GM12878 (cell line): ENCODE measurements around the gene CALR. TPM values are rescaled to one million over a fixed set of nuclear protein-coding genes. Genes with fewer than 3 reads are reported as not detected.
A peak's percentile ranks its signal among the peaks of the same experiment; 100 is the strongest.

ENCODE experiments used
- CEBPZ ChIP-seq: fragments of 150-350 bp; IDR thresholded peaks from 2 replicates; pipeline ENCODE4 v1.6.1; 2016; ENCODE audit warnings: low read depth, low read length
- CHD1 ChIP-seq: IDR thresholded peaks from 2 replicates; pipeline ENCODE4 v1.6.1; 2012; ENCODE audit warnings: low read depth, low read length, improper control_type of control experiment
- DPF2 ChIP-seq: fragments of 450-650 bp; IDR thresholded peaks from 2 replicates; pipeline ENCODE4 v1.6.1; 2017; ENCODE audit warnings: mild to moderate bottlenecking
- EP300 ChIP-seq, 2 experiments: fragments of 150-350 bp in 1 of 2; IDR thresholded peaks; 2 replicates each; pipeline ENCODE4 v1.6.1; 2011 to 2012; ENCODE audit warnings: low read depth in 2 of 2, low read length in 2 of 2, borderline replicate concordance in 1 of 2, improper control_type of control experiment in 1 of 2, inconsistent platforms in 1 of 2; ENCODE audit not compliant: control insufficient read depth in 1 of 2
- HCFC1 ChIP-seq: fragments of 150-350 bp; IDR thresholded peaks from 2 replicates; pipeline ENCODE4 v1.6.1; 2014; ENCODE audit warnings: low read length
- HDAC2 ChIP-seq: fragments of 200-600 bp; sonication (generic); IDR thresholded peaks from 2 replicates; pipeline ENCODE4 v1.6.1; 2017
- MYC ChIP-seq: IDR thresholded peaks from 2 replicates; pipeline ENCODE4 v1.6.1; 2011; ENCODE audit warnings: mild to moderate bottlenecking, low read length, moderate library complexity, inconsistent platforms; ENCODE audit not compliant: insufficient read depth, insufficient replicate concordance, insufficient read length, severe bottlenecking
- NR2F1 ChIP-seq: fragments of 450-650 bp; conservative IDR thresholded peaks from 2 replicates; pipeline ENCODE4 v1.6.1; 2017; ENCODE audit warnings: mild to moderate bottlenecking
- RCOR1 ChIP-seq: conservative IDR thresholded peaks from 2 replicates; pipeline ENCODE4 v1.6.1; 2012; ENCODE audit warnings: low read depth, low read length, improper control_type of control experiment
- SKIL ChIP-seq: fragments of 450-650 bp; IDR thresholded peaks from 2 replicates; pipeline ENCODE4 v1.6.1; 2017; ENCODE audit warnings: mild to moderate bottlenecking, low read depth, inconsistent platforms; ENCODE audit not compliant: poor library complexity, severe bottlenecking
- SMAD5 ChIP-seq: IDR thresholded peaks from 2 replicates; pipeline ENCODE4 v1.6.1; 2016; ENCODE audit warnings: antibody characterized with exemption, low read depth
- ZBED1 ChIP-seq: IDR thresholded peaks from 2 replicates; pipeline ENCODE4 v1.6.1; 2016; ENCODE audit warnings: borderline replicate concordance
- ZNF274 ChIP-seq: IDR thresholded peaks from one replicate; pipeline ENCODE4 v1.8.0; 2011; ENCODE audit not compliant: insufficient read length, insufficient read depth
- ZNF384 ChIP-seq: IDR thresholded peaks from 2 replicates; pipeline ENCODE4 v1.6.1; 2012; ENCODE audit warnings: low read depth, mild to moderate bottlenecking, low read length, improper control_type of control experiment, borderline replicate concordance
- polyA plus RNA-seq, 11 experiments: library from polyadenylated mRNA; depleted of rRNA in 4 of 11; unstranded in 6 of 11; stranded (reverse) in 5 of 11; fragments of >200 nt; fragmentation: Nextera tagmentation in 4 of 11; fragmentation: Illumina TruSeq in 1 of 11; extraction: Ambion mirVana in 4 of 11; extraction: Trizol in 1 of 11; gene quantifications; 1 replicate in 1 of 11; 2 replicates in 10 of 11; pipeline versions ENCODE4 v1.2.1 to v1.2.3, GENCODE V29; 2011 to 2016; ENCODE audit warnings: inconsistent platforms in 2 of 11, missing spikeins in 2 of 11, low read depth in 1 of 11
- total RNA-seq, 4 experiments: library from RNA; depleted of rRNA in 3 of 4; stranded (reverse); fragments of >200 nt in 3 of 4; fragmentation: Illumina TruSeq in 1 of 4; extraction: Trizol in 1 of 4; gene quantifications; 2 replicates each; pipeline versions ENCODE4 v1.2.1 to v1.2.3, GENCODE V29; 2013 to 2021
- TF ChIP-seq, protein P1 (sequence below): IDR thresholded peaks from 2 replicates; pipeline ENCODE4 v1.6.1; 2011; ENCODE audit warnings: borderline replicate concordance, low read depth, mild to moderate bottlenecking, moderate library complexity, low read length; ENCODE audit not compliant: insufficient read depth, poor library complexity, severe bottlenecking
- TF ChIP-seq, protein P2 (sequence below): fragments of 450-650 bp; IDR thresholded peaks from 2 replicates; pipeline ENCODE4 v1.6.1; 2017; ENCODE audit warnings: mild to moderate bottlenecking, moderate library complexity

The CALR gene
- total and polyA plus RNA-seq, 10 of the 15 experiments (the other 5 are each of a cell fraction or from before 2014, with no cell fraction given): 202 to 1,451 (median 749) TPM

GRCh38 chr19:12945479-12946091, 7.2 kb downstream of the CALR start, which contains the start of gene RAD23A (continued):
- TF ChIP-seq MYC: peak; percentile 76
- peak; percentile 83; the same call in 1 of the 2 replicates for TF ChIP-seq ZBED1
- 0 out of 2 replicates have a peak, but pooled peaks have one; percentile 82 for TF ChIP-seq RCOR1
- peak; percentile 82; the same call in 1 of the 2 replicates for TF ChIP-seq SMAD5
- peak; percentile 78 for TF ChIP-seq NR2F1
- no peak for TF ChIP-seq CEBPZ
- no peak for TF ChIP-seq ZNF274
- TF ChIP-seq EP300 (IDR thresholded peaks at IDR 0.05; ENCODE audit: borderline replicate concordance in 1 of 2, control insufficient read depth in 1 of 2, low read depth in 2 of 2, low read length in 2 of 2): peak; percentile 30 to 47; a peak in 2 of 4 replicates
- no peak for TF ChIP-seq ZNF384
- TF ChIP-seq, protein P1, sequence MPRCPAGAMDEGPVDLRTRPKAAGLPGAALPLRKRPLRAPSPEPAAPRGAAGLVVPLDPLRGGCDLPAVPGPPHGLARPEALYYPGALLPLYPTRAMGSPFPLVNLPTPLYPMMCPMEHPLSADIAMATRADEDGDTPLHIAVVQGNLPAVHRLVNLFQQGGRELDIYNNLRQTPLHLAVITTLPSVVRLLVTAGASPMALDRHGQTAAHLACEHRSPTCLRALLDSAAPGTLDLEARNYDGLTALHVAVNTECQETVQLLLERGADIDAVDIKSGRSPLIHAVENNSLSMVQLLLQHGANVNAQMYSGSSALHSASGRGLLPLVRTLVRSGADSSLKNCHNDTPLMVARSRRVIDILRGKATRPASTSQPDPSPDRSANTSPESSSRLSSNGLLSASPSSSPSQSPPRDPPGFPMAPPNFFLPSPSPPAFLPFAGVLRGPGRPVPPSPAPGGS: peak; percentile 83
- peak; percentile 72 for TF ChIP-seq HCFC1
- TF ChIP-seq, protein P2, sequence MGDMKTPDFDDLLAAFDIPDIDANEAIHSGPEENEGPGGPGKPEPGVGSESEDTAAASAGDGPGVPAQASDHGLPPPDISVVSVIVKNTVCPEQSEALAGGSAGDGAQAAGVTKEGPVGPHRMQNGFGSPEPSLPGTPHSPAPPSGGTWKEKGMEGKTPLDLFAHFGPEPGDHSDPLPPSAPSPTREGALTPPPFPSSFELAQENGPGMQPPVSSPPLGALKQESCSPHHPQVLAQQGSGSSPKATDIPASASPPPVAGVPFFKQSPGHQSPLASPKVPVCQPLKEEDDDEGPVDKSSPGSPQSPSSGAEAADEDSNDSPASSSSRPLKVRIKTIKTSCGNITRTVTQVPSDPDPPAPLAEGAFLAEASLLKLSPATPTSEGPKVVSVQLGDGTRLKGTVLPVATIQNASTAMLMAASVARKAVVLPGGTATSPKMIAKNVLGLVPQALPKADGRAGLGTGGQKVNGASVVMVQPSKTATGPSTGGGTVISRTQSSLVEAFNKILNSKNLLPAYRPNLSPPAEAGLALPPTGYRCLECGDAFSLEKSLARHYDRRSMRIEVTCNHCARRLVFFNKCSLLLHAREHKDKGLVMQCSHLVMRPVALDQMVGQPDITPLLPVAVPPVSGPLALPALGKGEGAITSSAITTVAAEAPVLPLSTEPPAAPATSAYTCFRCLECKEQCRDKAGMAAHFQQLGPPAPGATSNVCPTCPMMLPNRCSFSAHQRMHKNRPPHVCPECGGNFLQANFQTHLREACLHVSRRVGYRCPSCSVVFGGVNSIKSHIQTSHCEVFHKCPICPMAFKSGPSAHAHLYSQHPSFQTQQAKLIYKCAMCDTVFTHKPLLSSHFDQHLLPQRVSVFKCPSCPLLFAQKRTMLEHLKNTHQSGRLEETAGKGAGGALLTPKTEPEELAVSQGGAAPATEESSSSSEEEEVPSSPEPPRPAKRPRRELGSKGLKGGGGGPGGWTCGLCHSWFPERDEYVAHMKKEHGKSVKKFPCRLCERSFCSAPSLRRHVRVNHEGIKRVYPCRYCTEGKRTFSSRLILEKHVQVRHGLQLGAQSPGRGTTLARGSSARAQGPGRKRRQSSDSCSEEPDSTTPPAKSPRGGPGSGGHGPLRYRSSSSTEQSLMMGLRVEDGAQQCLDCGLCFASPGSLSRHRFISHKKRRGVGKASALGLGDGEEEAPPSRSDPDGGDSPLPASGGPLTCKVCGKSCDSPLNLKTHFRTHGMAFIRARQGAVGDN: peak; percentile 76; the same call in 1 of the 2 replicates
- TF ChIP-seq HDAC2: no peak
- no peak for TF ChIP-seq SKIL
- TF ChIP-seq DPF2: peak; percentile 65; the same call in 1 of the 2 replicates
- TF ChIP-seq CHD1: 0 out of 2 replicates have a peak, but pooled peaks have one; percentile 69
